ENCODE results near the gene SREK1IP1. TPM values are rescaled to one million over a fixed set of nuclear protein-coding genes. Genes with fewer than 3 reads are reported as not detected.
A peak's percentile ranks its signal among the peaks of the same experiment; 100 is the strongest.

The SREK1IP1 gene
- total and polyA plus RNA-seq, 9 of the 15 experiments (the other 6 are each of a cell fraction or from before 2014, with no cell fraction given) = 6.9 to 45.2 (median 21.7) TPM

DNA sequence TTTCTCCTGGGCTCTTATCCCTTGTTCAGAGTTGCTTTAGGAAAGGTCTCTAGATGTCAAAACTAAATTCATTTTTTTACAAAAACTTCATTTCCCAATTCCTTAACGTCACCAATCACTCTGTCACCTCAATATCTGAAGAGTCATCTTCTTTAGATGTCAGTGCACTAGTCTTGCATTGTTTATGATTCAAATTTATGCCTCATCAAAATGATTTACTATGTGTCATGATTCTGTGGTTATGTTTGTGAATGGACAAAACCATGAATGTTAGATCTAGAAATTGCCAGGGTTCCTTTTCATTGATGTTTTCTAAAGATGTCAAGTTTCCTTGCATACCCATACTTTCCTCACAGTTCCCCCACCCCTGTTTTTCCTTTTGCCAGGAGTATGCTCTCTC is 21.7 kb upstream of the SREK1IP1 start (continued):
- TF ChIP-seq CSDE1 (IDR thresholded peaks at IDR 0.05) (no peak), FOXK1 (CRISPR knock-in tag; IDR thresholded peaks at IDR 0.05; ENCODE audit: borderline replicate concordance) (no peak), POLR3G (IDR thresholded peaks at IDR 0.05; ENCODE audit: extremely low read depth, insufficient read length, insufficient replicate concordance) (no peak), TFAP4 (CRISPR knock-in tag; IDR thresholded peaks at IDR 0.05; ENCODE audit: borderline replicate concordance) (no peak), HMG20A (CRISPR knock-in tag; conservative IDR thresholded peaks at IDR 0.05) (no peak), TEAD4 (IDR thresholded peaks at IDR 0.05; ENCODE audit: low read length) (peak; percentile 14; the same call in 1 of the 2 replicates), TEAD4 (CRISPR knock-in tag; IDR thresholded peaks at IDR 0.05; ENCODE audit: borderline replicate concordance) (no peak), ZNF23 (CRISPR knock-in tag; IDR thresholded peaks at IDR 0.05) (no peak), JUN (IDR thresholded peaks at IDR 0.05; ENCODE audit: borderline replicate concordance, low read depth, low read length) (no peak), JUN (CRISPR knock-in tag; IDR thresholded peaks at IDR 0.05; ENCODE audit: borderline replicate concordance) (no peak)

DNA sequence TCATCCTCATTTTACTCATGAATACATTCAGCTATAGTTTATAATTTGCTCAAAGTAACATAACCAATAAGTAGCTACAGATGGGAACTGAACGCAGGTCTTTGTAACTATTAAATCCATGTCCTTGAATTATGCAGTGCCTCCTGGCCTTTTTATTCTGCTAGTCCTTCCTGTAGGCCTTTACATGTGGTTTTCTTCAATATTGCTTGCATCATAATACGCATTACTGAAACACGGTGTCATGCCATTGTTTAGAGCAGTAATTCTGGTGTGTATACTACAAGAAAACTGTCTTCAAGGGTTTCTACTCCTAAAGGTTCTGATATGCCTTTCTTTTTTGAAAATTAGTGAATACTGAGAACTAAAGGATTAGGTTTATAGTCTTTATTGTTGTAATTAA is 21.0 kb upstream of the SREK1IP1 start:
- Histone ChIP-seq H3K9ac (ENCODE audit: insufficient read depth in 1 of 2, low read depth in 2 of 2, low read length in 2 of 2) (no peak overlapping the region), H3K79me2 (ENCODE audit: control insufficient read depth, insufficient read depth, low read length) (no peaks in the 10 kb centered on the region), H3K36me3 (ENCODE audit: control insufficient read depth, insufficient read depth, low read length) (peaks cover 16% of the 10 kb centered on the region), H4K20me1 (replicated peaks; ENCODE audit: control insufficient read depth, insufficient read depth, low read length) (no peaks in the 10 kb centered on the region), H3K27ac (ENCODE audit: extremely low read depth, low read depth, low read length) (no peak overlapping the region), H3K9me1 (ENCODE audit: control insufficient read depth, insufficient read depth, low read length) (no peaks in the 10 kb centered on the region), H3K4me1 (replicated peaks in 1 of 2; ENCODE audit: control insufficient read depth in 2 of 2, insufficient read depth in 2 of 2, low read length in 2 of 2) (no peaks in the 10 kb centered on the region), H3K4me2 (ENCODE audit: insufficient read depth, low read length) (no peak overlapping the region), H3K27me3 (ENCODE audit: control insufficient read depth in 2 of 2, insufficient read depth in 2 of 2, low read length in 2 of 2) (no peaks in the 10 kb centered on the region), H2AFZ (ENCODE audit: low read depth, low read length) (no peak overlapping the region), H3K4me3 (no peak overlapping the region), H3K9me3 (replicated peaks; ENCODE audit: control insufficient read depth, insufficient read depth, low read depth, low read length) (no peaks in the 10 kb centered on the region)
- no peak for FAIRE-seq
- no peak for DNase-seq (ENCODE audit: extremely low read depth in 1 of 4, low spot score in 3 of 4)
- in situ Hi-C loops (cut with MboI) = loop anchor here (25.0 kb wide), 1 partner anchor 552 kb away; no protein-coding TSS in a partner anchor
- WGBS (ENCODE audit: insufficient coverage, low coverage, missing lambda C conversion rate) = 97% methylated on average over 3 of the region's 3 CpGs
- ChIA-PET CTCF (ENCODE audit: low intra/inter-chr PET ratio) (no interaction called here), POLR2A (no interaction called here)
- intact Hi-C loops (cut with micrococcal nuclease) = no loop called here
- no peak for ATAC-seq
- BruUV-seq (replicated peaks) = no TSS peak
- TF ChIP-seq, protein P1, sequence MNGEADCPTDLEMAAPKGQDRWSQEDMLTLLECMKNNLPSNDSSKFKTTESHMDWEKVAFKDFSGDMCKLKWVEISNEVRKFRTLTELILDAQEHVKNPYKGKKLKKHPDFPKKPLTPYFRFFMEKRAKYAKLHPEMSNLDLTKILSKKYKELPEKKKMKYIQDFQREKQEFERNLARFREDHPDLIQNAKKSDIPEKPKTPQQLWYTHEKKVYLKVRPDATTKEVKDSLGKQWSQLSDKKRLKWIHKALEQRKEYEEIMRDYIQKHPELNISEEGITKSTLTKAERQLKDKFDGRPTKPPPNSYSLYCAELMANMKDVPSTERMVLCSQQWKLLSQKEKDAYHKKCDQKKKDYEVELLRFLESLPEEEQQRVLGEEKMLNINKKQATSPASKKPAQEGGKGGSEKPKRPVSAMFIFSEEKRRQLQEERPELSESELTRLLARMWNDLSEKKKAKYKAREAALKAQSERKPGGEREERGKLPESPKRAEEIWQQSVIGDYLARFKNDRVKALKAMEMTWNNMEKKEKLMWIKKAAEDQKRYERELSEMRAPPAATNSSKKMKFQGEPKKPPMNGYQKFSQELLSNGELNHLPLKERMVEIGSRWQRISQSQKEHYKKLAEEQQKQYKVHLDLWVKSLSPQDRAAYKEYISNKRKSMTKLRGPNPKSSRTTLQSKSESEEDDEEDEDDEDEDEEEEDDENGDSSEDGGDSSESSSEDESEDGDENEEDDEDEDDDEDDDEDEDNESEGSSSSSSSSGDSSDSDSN (IDR thresholded peaks at IDR 0.05; ENCODE audit: borderline replicate concordance in 1 of 2, low read depth in 2 of 2, low read length in 2 of 2) = no peak
- no peak for TF ChIP-seq FOXM1 (IDR thresholded peaks at IDR 0.05; ENCODE audit: low read depth)
- TF ChIP-seq FOXM1 (CRISPR knock-in tag; IDR thresholded peaks at IDR 0.05; ENCODE audit: low read depth) = no peak
- TF ChIP-seq DEAF1 (CRISPR knock-in tag; IDR thresholded peaks at IDR 0.05) = no peak
- no peak for TF ChIP-seq GTF2A2 (tag; IDR thresholded peaks at IDR 0.05)
- TF ChIP-seq ZNF41 (CRISPR knock-in tag; conservative IDR thresholded peaks at IDR 0.05) = no peak
- TF ChIP-seq, protein P2, sequence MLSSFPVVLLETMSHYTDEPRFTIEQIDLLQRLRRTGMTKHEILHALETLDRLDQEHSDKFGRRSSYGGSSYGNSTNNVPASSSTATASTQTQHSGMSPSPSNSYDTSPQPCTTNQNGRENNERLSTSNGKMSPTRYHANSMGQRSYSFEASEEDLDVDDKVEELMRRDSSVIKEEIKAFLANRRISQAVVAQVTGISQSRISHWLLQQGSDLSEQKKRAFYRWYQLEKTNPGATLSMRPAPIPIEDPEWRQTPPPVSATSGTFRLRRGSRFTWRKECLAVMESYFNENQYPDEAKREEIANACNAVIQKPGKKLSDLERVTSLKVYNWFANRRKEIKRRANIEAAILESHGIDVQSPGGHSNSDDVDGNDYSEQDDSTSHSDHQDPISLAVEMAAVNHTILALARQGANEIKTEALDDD (IDR thresholded peaks at IDR 0.05) = no peak
